OCI-LY1 (cell line): Measurements from ENCODE around the gene EPB41L1.

Source experiments
- EZH2 ChIP-seq: fragments of 200-600 bp; sonication (generic), shearing (Covaris generic); IDR thresholded peaks from 2 replicates; pipeline ENCODE4 v1.8.0; 2017; ENCODE audit warnings: borderline replicate concordance, mixed run types, mild to moderate bottlenecking, antibody characterized with exemption, low read length, moderate library complexity, mixed read lengths
- TF ChIP-seq, protein P1 (sequence below): fragments of 200-600 bp; sonication (generic), shearing (Covaris generic); IDR thresholded peaks from 2 replicates; pipeline ENCODE4 v1.5.1; 2017; ENCODE audit warnings: mild to moderate bottlenecking, antibody characterized with exemption, low read length, moderate library complexity, mixed read lengths

- TF ChIP-seq EZH2 = no peak
- TF ChIP-seq, protein P1, sequence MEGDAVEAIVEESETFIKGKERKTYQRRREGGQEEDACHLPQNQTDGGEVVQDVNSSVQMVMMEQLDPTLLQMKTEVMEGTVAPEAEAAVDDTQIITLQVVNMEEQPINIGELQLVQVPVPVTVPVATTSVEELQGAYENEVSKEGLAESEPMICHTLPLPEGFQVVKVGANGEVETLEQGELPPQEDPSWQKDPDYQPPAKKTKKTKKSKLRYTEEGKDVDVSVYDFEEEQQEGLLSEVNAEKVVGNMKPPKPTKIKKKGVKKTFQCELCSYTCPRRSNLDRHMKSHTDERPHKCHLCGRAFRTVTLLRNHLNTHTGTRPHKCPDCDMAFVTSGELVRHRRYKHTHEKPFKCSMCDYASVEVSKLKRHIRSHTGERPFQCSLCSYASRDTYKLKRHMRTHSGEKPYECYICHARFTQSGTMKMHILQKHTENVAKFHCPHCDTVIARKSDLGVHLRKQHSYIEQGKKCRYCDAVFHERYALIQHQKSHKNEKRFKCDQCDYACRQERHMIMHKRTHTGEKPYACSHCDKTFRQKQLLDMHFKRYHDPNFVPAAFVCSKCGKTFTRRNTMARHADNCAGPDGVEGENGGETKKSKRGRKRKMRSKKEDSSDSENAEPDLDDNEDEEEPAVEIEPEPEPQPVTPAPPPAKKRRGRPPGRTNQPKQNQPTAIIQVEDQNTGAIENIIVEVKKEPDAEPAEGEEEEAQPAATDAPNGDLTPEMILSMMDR = no peak
These were observed 119.8 kb downstream of the EPB41L1 start for GRCh38 chr20:36274181-36274841.
